Measurements from ENCODE around the gene TOE1.

TOE1 gene

GRCh38 chr1:45326627-45327623, 13.0 kb upstream of the TOE1 start, which contains the start of gene HPDL:
TSS of gene HPDL (plus strand) at chr1:45326895. CDS start at chr1:45327149, 254 bp downstream.
- DNase-seq (ENCODE audit: low read depth in 2 of 2), result no peak

GRCh38 chr1:45327644-45328515, 12.1 kb upstream of the TOE1 start:
- no peak for DNase-seq (ENCODE audit: low read depth in 2 of 2)

- DNase-seq (ENCODE audit: low read depth in 2 of 2), result no peak
Measured at GRCh38 chr1:45328680-45329079, 11.3 kb upstream of the TOE1 start.

GRCh38 chr1:45329445-45329844, 10.5 kb upstream of the TOE1 start:
- no peak for DNase-seq (ENCODE audit: low read depth in 2 of 2)

GRCh38 chr1:45331436-45332345, 8.3 kb upstream of the TOE1 start:
- no peak for DNase-seq (ENCODE audit: low read depth in 2 of 2)

GRCh38 chr1:45332346-45332720, 7.6 kb upstream of the TOE1 start:
- no peak for DNase-seq (ENCODE audit: low read depth in 2 of 2)

- no peak for DNase-seq (ENCODE audit: low read depth in 2 of 2)
Measured at GRCh38 chr1:45334308-45335245, 5.4 kb upstream of the TOE1 start.

GRCh38 chr1:45335855-45336324, 4.1 kb upstream of the TOE1 start:
- no peak for DNase-seq (ENCODE audit: low read depth in 2 of 2)

GRCh38 chr1:45337630-45338325, 2.2 kb upstream of the TOE1 start:
- DNase-seq (ENCODE audit: low read depth in 2 of 2), result no peak

- DNase-seq (ENCODE audit: low read depth in 2 of 2), result no peak
Measured at GRCh38 chr1:45340816-45341466, 971 bp downstream of the TOE1 start.

- DNase-seq (ENCODE audit: low read depth in 2 of 2), result no peak
Measured at GRCh38 chr1:45344499-45344898, 4.5 kb downstream of the TOE1 start.

- DNase-seq (ENCODE audit: low read depth in 2 of 2), result no peak
Measured at GRCh38 chr1:45345014-45345413, 5.0 kb downstream of the TOE1 start.

GRCh38 chr1:45346473-45346872, 6.5 kb downstream of the TOE1 start:
- no peak for DNase-seq (ENCODE audit: low read depth in 2 of 2)

GRCh38 chr1:45348020-45348419, 8.1 kb downstream of the TOE1 start:
- DNase-seq (ENCODE audit: low read depth in 2 of 2), result no peak

GRCh38 chr1:45348609-45348965, 8.6 kb downstream of the TOE1 start:
- no peak for DNase-seq (ENCODE audit: low read depth in 2 of 2)

- DNase-seq (ENCODE audit: low read depth in 2 of 2), result no peak
Measured at GRCh38 chr1:45348966-45349677, 9.2 kb downstream of the TOE1 start.

GRCh38 chr1:45351508-45351907, 11.5 kb downstream of the TOE1 start:
- DNase-seq (ENCODE audit: low read depth in 2 of 2), result no peak

GRCh38 chr1:45353685-45354084, 13.7 kb downstream of the TOE1 start:
- DNase-seq (ENCODE audit: low read depth in 2 of 2), result no peak
